Panc1 (cell line): ENCODE measurements around the gene KIAA1217. TPM values are rescaled to one million over a fixed set of nuclear protein-coding genes. Genes with fewer than 3 reads are reported as not detected.

ENCODE experiments used
- ATAC-seq: fragments of 200-7000 bp; cut with Tn5 transposase; 2 replicates; pipeline ENCODE4 v1.9.1; 2020; ENCODE audit warnings: mild to moderate bottlenecking, moderate library complexity
- BruUV-seq: library from RNA; stranded (reverse); fragments of 400-500 nt; replicated peaks from 2 replicates; lab custom pipeline; 2021; lab: Mats Ljungman, UMichigan
- CTCF ChIA-PET: fragments of 300-600 bp; sonication (Branson Sonifier 250); formaldehyde crosslinking; loops from one replicate; lab custom pipeline; 2022; ENCODE audit warnings: antibody characterized with exemption; lab: Charles Lee
- POLR2A ChIA-PET: fragments of 300-600 bp; sonication (Branson Sonifier 250); formaldehyde crosslinking; loops from one replicate; lab custom pipeline; 2022; ENCODE audit warnings: antibody characterized with exemption; lab: Charles Lee
- DNase-seq: peaks from one replicate; pipeline ENCODE4 v3.0.0-alpha.2; 2010; ENCODE audit warnings: low read depth, low spot score
- H3K27ac ChIP-seq: 2 replicates; pipeline ENCODE4 v1.5.1; 2011; ENCODE audit warnings: mild to moderate bottlenecking, low read length, inconsistent platforms
- H3K27me3 ChIP-seq: fragments of 200-500 bp; sonication (Bioruptor generic); 2 replicates; pipeline ENCODE4 v1.6.0; 2014; ENCODE audit warnings: low read length, inconsistent platforms; ENCODE audit not compliant: control insufficient read depth, insufficient read depth
- H3K36me3 ChIP-seq: fragments of 200-500 bp; sonication (Bioruptor generic); 2 replicates; pipeline ENCODE4 v1.5.1; 2014; ENCODE audit warnings: inconsistent platforms, mild to moderate bottlenecking, low read length, moderate library complexity; ENCODE audit not compliant: control insufficient read depth, insufficient read depth
- H3K4me1 ChIP-seq: 2 replicates; pipeline ENCODE4 v1.5.1; 2011; ENCODE audit warnings: inconsistent platforms, mild to moderate bottlenecking, low read length, moderate library complexity; ENCODE audit not compliant: control insufficient read depth, insufficient read depth
- H3K4me3 ChIP-seq, 2 experiments: 2 replicates each; pipeline ENCODE4 v1.5.1; 2011 to 2012; ENCODE audit warnings: low read depth in 2 of 2, low read length in 2 of 2, mild to moderate bottlenecking in 2 of 2, inconsistent platforms in 1 of 2, moderate library complexity in 1 of 2
- H3K9me3 ChIP-seq: fragments of 200-500 bp; sonication (Bioruptor generic); 2 replicates; pipeline ENCODE4 v1.5.1; 2014; ENCODE audit warnings: low read depth, mild to moderate bottlenecking, inconsistent platforms, low read length, moderate library complexity; ENCODE audit not compliant: control insufficient read depth, insufficient read depth
- CTCF ChIP-seq: fragments of 450-650 bp; IDR thresholded peaks from 2 replicates; pipeline ENCODE4 v1.5.1; 2017; ENCODE audit warnings: mild to moderate bottlenecking
- POLR2AphosphoS5 ChIP-seq: IDR thresholded peaks from 2 replicates; pipeline ENCODE4 v1.6.1; 2012; ENCODE audit warnings: mild to moderate bottlenecking, low read depth, low read length, moderate library complexity
- SIN3A ChIP-seq: IDR thresholded peaks from 2 replicates; pipeline ENCODE4 v1.6.1; 2012; ENCODE audit warnings: low read depth, mild to moderate bottlenecking, low read length, moderate library complexity, borderline replicate concordance; ENCODE audit not compliant: insufficient read depth
- TCF7L2 ChIP-seq: IDR thresholded peaks from 2 replicates; pipeline ENCODE4 v1.6.1; 2011; ENCODE audit warnings: mild to moderate bottlenecking, low read depth, low read length, inconsistent platforms
- in situ Hi-C: cut with HindIII; loops from 2 replicates; pipeline ENCODE4 v1.10.0; 2016; ENCODE audit warnings: low sequenced_read_pairs, low pct_unique_long_range_greater_than_20kb
- intact Hi-C: fragments of 100-400 bp; cut with micrococcal nuclease; formaldehyde crosslinking; loops from one replicate; pipeline ENCODE4 v1.10.0; 2022; ENCODE audit not compliant: unreplicated experiment
- total RNA-seq: library from RNA; stranded (reverse); gene quantifications from one replicate; pipeline ENCODE4 v1.2.1, GENCODE V29; 2021; ENCODE audit not compliant: unreplicated experiment
- TF ChIP-seq, protein P1 (sequence below), 2 experiments: IDR thresholded peaks; 2 replicates each; pipeline ENCODE4 v1.6.1; 2011 to 2012; ENCODE audit warnings: low read depth in 2 of 2, control low read depth in 1 of 2, low read length in 1 of 2, mild to moderate bottlenecking in 1 of 2, moderate library complexity in 1 of 2; ENCODE audit not compliant: insufficient read depth in 1 of 2

KIAA1217 gene
- total RNA-seq, 1 experiment from 2014 or later: 11.6 TPM

DNA sequence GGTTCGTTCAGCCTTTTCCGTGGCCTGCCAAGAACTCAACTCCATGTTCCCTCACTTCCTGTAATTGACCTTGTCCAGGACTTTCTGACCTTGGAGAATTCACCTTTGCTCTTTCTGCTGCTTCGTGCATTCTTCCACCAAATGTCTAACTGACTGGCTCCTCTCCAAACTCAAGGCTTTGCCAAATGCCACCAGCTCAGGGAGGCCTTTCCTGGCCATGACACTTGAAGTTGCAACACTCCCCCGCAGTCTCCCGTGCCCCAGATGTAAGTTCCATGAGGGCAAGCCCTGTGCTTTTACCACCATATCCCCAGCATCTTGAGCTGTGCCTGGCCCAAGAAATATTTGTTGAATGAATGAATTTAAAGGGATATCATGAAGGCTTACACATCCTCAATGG is 276.4 kb downstream of the KIAA1217 start:
- H3K4me1 ChIP-seq: no peaks in the 10 kb centered on the region
- ATAC-seq (no peak), DNase-seq (no peak)
- intact Hi-C loops: no loop called here
- no peak overlapping the region for H3K4me3 ChIP-seq
- no peaks in the 10 kb centered on the region for H3K27me3 ChIP-seq
- no TSS peak for BruUV-seq
- no peaks in the 10 kb centered on the region for H3K9me3 ChIP-seq
- TF ChIP-seq, protein P1, sequence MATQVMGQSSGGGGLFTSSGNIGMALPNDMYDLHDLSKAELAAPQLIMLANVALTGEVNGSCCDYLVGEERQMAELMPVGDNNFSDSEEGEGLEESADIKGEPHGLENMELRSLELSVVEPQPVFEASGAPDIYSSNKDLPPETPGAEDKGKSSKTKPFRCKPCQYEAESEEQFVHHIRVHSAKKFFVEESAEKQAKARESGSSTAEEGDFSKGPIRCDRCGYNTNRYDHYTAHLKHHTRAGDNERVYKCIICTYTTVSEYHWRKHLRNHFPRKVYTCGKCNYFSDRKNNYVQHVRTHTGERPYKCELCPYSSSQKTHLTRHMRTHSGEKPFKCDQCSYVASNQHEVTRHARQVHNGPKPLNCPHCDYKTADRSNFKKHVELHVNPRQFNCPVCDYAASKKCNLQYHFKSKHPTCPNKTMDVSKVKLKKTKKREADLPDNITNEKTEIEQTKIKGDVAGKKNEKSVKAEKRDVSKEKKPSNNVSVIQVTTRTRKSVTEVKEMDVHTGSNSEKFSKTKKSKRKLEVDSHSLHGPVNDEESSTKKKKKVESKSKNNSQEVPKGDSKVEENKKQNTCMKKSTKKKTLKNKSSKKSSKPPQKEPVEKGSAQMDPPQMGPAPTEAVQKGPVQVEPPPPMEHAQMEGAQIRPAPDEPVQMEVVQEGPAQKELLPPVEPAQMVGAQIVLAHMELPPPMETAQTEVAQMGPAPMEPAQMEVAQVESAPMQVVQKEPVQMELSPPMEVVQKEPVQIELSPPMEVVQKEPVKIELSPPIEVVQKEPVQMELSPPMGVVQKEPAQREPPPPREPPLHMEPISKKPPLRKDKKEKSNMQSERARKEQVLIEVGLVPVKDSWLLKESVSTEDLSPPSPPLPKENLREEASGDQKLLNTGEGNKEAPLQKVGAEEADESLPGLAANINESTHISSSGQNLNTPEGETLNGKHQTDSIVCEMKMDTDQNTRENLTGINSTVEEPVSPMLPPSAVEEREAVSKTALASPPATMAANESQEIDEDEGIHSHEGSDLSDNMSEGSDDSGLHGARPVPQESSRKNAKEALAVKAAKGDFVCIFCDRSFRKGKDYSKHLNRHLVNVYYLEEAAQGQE (IDR thresholded peaks at IDR 0.05; ENCODE audit: insufficient read depth in 1 of 2, low read depth in 2 of 2, low read length in 1 of 2): no peak
- no peak for TF ChIP-seq SIN3A
- no peak for TF ChIP-seq POLR2AphosphoS5
- no peak for TF ChIP-seq TCF7L2
- TF ChIP-seq CTCF: no peak
- H3K27ac ChIP-seq: no peak overlapping the region
- POLR2A ChIA-PET: no interaction called here
- in situ Hi-C loops: no loop called here
- no peaks in the 10 kb centered on the region for H3K36me3 ChIP-seq
- CTCF ChIA-PET: interaction anchor here (0.6 kb wide), 1 partner anchor 131 kb away, joined by 3 read pairs; no protein-coding TSS in a partner anchor

GRCh38 chr10:24488631-24489030 is 279.7 kb downstream of the KIAA1217 start:
- in situ Hi-C loops: no loop called here
- H3K9me3 ChIP-seq: no peaks in the 10 kb centered on the region
- ChIA-PET CTCF (no interaction called here), POLR2A (no interaction called here)
- intact Hi-C loops: no loop called here
- no peaks in the 10 kb centered on the region for H3K4me1 ChIP-seq
- TF ChIP-seq SIN3A: no peak
- TF ChIP-seq POLR2AphosphoS5: no peak
- no peak for TF ChIP-seq TCF7L2
- TF ChIP-seq, protein P1 (IDR thresholded peaks at IDR 0.05; ENCODE audit: insufficient read depth in 1 of 2, low read depth in 2 of 2, low read length in 1 of 2): no peak
- TF ChIP-seq CTCF: no peak
- H3K27me3 ChIP-seq: no peaks in the 10 kb centered on the region
- H3K36me3 ChIP-seq: no peaks in the 10 kb centered on the region
- DNase-seq (no peak), ATAC-seq (no peak)
- H3K4me3 ChIP-seq: no peak overlapping the region
- no peak overlapping the region for H3K27ac ChIP-seq
- TSS peak; percentile 45 for BruUV-seq
